ENCODE data around the gene ZNF536.
"Not testable (repeated sequence)": the region's sequence is repeated elsewhere in the genome, so short reads cannot be mapped to it uniquely, and the experiment has no call there.

Gene ZNF536

DNA sequence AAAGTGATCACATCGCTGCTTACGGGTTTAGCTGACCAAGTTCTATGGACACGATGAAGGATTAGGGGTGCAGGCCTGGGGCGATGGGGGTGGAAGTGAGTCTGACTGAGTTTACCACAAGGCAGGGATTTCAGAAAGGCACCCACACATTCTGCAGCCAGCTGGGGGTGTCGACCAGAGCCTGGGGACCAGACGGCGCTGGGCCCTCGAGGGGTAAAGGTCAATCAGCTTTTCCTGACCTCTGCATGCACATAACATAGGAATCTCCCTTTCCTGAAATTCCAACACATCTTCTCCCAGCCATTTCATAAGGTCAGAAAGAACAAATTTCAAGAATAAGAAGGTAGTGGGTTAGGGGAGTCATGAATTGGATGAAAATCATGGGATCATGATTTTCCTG is 92.0 kb downstream of the ZNF536 start:
- no peak overlapping the region for H3K4me3 Mint-ChIP-seq

DNA sequence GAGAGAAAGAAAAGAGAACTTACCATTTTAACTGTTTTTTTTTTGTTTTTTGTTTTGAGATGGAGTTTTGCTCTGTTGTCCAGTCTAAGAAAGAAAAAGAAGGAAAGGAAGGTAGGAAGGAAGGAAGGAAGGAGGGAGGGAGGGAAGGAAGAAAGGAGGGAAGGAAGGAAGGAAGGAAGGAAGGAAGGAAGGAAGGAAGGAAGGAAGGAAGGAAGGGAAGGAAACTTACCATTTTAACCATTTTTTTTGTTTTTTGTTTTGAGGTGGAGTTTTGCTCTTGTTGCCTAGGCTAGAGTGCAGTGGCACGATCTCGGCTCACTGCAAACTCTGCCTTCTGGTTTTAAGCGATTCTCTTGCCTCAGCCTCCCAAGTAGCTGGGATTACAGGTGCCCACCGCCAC is 94.4 kb downstream of the ZNF536 start:
- H3K36me3 Mint-ChIP-seq, H3K9me3 Mint-ChIP-seq, H3K4me3 Mint-ChIP-seq, H3K27ac Mint-ChIP-seq, CTCF ChIA-PET, DNase-seq, H3K4me1 Mint-ChIP-seq, H3K27me3 Mint-ChIP-seq: not testable (repeated sequence)

More for the DNA sequence above, 92.0 kb downstream of the ZNF536 start:
- no peaks in the 10 kb centered on the region for H3K4me1 Mint-ChIP-seq
- DNase-seq, result no peak
- no peaks in the 10 kb centered on the region for H3K27me3 Mint-ChIP-seq
- no peaks in the 10 kb centered on the region for H3K36me3 Mint-ChIP-seq
- CTCF ChIA-PET, result no interaction called here
- no peak overlapping the region for H3K27ac Mint-ChIP-seq
- H3K9me3 Mint-ChIP-seq, result peaks cover 16% of the 10 kb centered on the region

DNA sequence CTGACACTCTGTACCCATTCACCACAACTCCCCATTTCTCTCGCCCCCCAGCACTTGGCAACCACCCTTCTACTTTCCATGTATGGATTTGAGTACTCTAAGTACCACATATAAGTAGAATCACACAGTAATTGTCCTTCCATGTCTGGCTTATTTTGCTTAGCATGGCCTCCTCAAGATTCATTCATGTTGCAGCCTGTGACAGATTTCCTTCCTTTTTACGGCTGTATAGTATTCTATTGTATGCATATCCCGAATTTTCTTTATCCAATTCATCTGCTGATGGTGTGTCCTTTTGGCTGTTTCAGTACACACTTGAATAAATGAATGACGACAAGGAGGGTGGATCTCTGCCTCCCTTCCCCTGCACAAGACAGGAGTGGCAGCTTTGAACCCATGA is 95.1 kb downstream of the ZNF536 start:
- no peak for DNase-seq
- H3K9me3 Mint-ChIP-seq, result peaks cover 9% of the 10 kb centered on the region
- H3K4me1 Mint-ChIP-seq, result no peaks in the 10 kb centered on the region
- CTCF ChIA-PET, result no interaction called here
- no peak overlapping the region for H3K27ac Mint-ChIP-seq
- H3K27me3 Mint-ChIP-seq, result no peaks in the 10 kb centered on the region
- H3K36me3 Mint-ChIP-seq, result no peaks in the 10 kb centered on the region
- H3K4me3 Mint-ChIP-seq, result no peak overlapping the region

DNA sequence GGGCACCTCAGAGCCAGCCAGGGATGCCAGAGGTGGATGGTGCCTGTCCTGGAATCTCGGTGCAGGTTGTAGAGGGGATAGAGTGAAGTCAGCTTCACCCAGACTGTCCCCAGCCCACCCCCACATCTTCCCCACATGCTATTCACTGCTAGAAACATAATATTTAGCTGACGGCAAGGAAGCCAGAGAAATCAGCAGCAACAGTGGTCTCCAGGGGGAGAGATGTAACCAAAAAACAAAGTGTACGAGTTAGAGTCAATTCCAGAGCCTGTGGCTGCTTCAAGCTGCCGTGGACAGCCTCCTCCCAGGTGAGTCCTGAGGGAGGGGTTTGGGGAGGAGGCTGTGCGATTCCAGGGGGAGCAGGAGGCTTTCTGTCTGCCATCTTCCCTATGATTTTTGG is 97.6 kb downstream of the ZNF536 start:
- CTCF ChIA-PET, result no interaction called here
- H3K9me3 Mint-ChIP-seq, result peaks cover 9% of the 10 kb centered on the region
- H3K4me3 Mint-ChIP-seq, result no peak overlapping the region
- no peaks in the 10 kb centered on the region for H3K4me1 Mint-ChIP-seq
- no peaks in the 10 kb centered on the region for H3K36me3 Mint-ChIP-seq
- H3K27ac Mint-ChIP-seq, result no peak overlapping the region
- DNase-seq, result no peak
- H3K27me3 Mint-ChIP-seq, result no peaks in the 10 kb centered on the region

DNA sequence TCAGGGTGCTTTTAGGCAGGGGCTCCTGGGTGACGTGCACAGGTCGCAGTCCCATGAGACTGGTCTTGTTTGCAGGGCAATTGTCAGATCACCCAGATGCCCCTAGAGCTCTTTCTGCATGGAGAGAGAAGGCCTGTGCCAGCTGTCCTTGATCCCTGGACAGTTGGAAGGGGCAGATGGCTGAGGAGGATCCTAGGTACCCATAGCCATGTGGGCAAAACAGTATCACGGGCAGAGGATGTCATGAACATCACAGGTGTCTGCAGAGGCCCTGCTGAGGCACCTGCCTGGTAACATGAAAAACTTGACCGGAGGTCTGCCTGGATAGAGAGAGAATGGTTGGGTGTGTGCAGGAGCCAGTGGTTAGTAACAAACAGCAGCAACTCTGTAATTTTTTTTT is 99.3 kb downstream of the ZNF536 start:
- CTCF ChIA-PET, result no interaction called here
- no peak overlapping the region for H3K27ac Mint-ChIP-seq
- DNase-seq, result no peak
- H3K4me3 Mint-ChIP-seq, result no peak overlapping the region
- H3K9me3 Mint-ChIP-seq, result peaks cover 10% of the 10 kb centered on the region
- H3K4me1 Mint-ChIP-seq, result no peaks in the 10 kb centered on the region
- H3K27me3 Mint-ChIP-seq, result no peaks in the 10 kb centered on the region
- no peaks in the 10 kb centered on the region for H3K36me3 Mint-ChIP-seq

DNA sequence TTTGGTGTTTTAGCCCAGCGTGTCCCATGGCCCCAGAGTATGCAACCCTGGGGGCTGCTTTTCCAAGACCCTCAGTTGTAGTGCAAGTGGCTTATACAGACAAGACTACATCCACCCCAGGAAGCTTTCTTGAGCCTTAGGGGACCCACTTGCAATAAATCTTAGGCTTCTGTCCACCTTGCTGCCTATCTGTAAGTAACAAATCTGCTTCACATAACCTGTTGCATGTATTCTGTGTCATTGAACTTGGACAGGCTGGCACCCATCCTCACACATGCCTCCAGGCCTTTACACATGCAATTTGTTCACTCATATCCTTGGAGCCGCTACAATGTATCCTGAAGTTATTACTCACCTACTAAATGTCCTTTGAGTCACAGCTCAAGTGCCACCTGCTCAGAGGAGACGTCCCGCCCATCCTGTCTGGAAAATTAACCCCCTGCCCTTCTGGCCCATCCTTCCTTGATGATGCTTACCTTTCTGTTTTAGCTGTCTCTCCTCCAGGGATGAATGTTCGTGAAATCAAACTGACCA is 101.2 kb downstream of the ZNF536 start:
- Mint-ChIP-seq H3K4me1 (no peaks in the 10 kb centered on the region), H3K36me3 (no peaks in the 10 kb centered on the region), H3K9me3 (peaks cover 3% of the 10 kb centered on the region), H3K27ac (no peak overlapping the region), H3K4me3 (no peak overlapping the region), H3K27me3 (no peaks in the 10 kb centered on the region)
- CTCF ChIA-PET, result no interaction called here
- DNase-seq, result no peak

DNA sequence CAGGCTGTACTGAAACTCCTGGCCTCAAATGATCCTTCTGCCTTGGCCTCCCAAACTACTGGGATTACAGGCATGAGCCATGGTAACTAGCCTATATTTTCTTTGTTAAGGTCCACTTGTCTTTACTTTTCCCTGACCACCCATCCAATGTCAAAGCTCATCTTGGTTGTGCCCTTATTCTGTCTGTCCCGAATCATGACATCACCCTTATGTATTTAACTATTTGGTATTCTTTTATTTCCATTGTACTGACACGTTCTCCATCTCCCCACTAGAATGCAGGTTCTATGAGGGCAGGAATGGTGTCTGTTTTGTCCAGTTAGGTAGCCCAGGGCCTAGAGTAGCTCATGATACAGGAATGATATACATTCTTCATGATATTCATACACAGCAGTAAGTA is 104.8 kb downstream of the ZNF536 start:
- H3K27me3 Mint-ChIP-seq, result no peaks in the 10 kb centered on the region
- H3K36me3 Mint-ChIP-seq, result no peaks in the 10 kb centered on the region
- H3K4me3 Mint-ChIP-seq, result no peak overlapping the region
- no peaks in the 10 kb centered on the region for H3K4me1 Mint-ChIP-seq
- DNase-seq, result no peak
- peaks cover 12% of the 10 kb centered on the region for H3K9me3 Mint-ChIP-seq
- CTCF ChIA-PET, result no interaction called here
- H3K27ac Mint-ChIP-seq, result no peak overlapping the region

DNA sequence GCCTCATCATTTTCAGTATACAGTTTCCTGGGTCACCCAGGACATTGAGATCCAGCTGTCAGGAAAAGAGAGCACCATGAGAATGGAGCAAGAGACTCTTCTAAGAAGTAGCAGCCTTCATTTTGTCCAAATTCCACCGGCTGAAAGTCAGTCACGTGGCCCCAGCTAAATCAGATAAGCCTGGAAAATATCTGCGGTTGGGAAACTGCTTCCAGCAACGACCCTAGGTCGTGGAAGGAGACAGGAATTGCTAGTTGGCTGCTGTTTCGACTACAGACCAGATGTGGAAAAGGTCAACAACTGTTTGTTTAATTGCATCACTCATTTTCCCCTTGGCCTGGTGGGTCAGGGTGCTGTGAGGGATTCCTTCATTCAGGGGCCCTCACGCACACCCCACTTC is 107.0 kb downstream of the ZNF536 start:
- Mint-ChIP-seq H3K4me1 (no peaks in the 10 kb centered on the region), H3K36me3 (no peaks in the 10 kb centered on the region), H3K4me3 (no peak overlapping the region), H3K27ac (no peak overlapping the region), H3K9me3 (peaks cover 22% of the 10 kb centered on the region), H3K27me3 (no peaks in the 10 kb centered on the region)
- no peak for DNase-seq
- CTCF ChIA-PET, result no interaction called here

DNA sequence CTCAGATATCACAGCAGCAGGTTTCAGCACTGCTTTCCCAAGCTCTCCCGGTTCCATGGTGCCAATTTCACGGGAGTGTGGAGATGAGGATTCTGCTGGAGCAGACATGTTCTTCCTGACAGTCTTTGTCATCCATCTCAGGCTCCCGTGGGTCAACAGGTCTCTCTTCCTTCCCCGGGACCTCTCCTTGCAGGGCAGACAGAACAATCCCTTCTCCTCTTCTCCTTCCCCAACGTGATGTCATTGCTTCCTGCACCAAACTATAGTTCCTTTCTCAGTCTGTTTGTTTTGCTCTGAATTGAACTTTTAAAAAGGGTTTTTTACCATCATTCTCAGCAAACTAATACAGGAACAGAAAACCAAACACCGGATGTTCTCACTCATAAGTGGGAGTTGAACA is 107.9 kb downstream of the ZNF536 start:
- H3K9me3 Mint-ChIP-seq, result peaks cover 22% of the 10 kb centered on the region
- H3K4me3 Mint-ChIP-seq, result no peak overlapping the region
- H3K27ac Mint-ChIP-seq, result no peak overlapping the region
- no peaks in the 10 kb centered on the region for H3K36me3 Mint-ChIP-seq
- no peaks in the 10 kb centered on the region for H3K4me1 Mint-ChIP-seq
- DNase-seq, result no peak
- H3K27me3 Mint-ChIP-seq, result no peaks in the 10 kb centered on the region
- CTCF ChIA-PET, result no interaction called here

DNA sequence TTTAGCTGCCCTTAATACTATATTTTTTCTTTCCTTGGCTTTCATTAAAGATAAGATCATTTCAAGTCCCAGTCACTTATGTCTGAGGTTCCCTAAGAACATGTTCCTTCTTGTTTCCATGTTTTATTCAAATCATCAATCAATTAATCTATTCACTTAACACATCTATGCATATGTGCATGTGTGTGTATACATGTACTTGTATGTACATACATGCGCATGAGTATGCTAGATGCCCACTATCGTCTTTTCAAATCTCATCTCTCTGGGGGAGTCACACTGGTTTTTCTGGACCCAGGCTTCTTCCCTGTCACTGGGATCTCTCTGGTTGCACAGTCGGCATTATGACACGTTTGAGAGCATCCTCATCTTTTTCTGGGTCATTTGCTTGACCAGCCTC is 108.9 kb downstream of the ZNF536 start:
- Mint-ChIP-seq H3K27ac (no peak overlapping the region), H3K36me3 (no peaks in the 10 kb centered on the region), H3K4me3 (no peak overlapping the region), H3K9me3 (peaks cover 23% of the 10 kb centered on the region), H3K4me1 (no peaks in the 10 kb centered on the region), H3K27me3 (no peaks in the 10 kb centered on the region)
- CTCF ChIA-PET, result no interaction called here
- no peak for DNase-seq

DNA sequence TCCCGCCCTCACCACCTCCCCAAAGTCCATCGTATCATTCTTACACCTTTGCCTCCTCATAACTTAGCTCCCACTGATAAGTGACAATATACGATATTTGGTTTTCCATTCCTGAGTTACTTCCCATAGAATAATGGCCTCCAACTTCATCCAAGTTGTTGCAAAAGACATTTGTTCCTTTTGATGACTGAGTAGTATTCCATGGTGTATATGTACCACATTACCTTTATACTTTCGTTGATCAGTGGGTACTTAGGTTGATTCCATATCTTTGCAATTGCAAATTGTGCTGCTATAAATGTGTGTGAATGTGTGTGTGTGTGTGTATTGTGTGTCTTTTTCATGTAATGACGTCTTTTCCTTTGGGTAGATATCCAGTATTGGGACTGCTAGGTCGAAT is 109.6 kb downstream of the ZNF536 start:
- DNase-seq, result no peak
- no peaks in the 10 kb centered on the region for H3K36me3 Mint-ChIP-seq
- no peak overlapping the region for H3K27ac Mint-ChIP-seq
- H3K27me3 Mint-ChIP-seq, result no peaks in the 10 kb centered on the region
- peaks cover 21% of the 10 kb centered on the region for H3K9me3 Mint-ChIP-seq
- CTCF ChIA-PET, result no interaction called here
- H3K4me1 Mint-ChIP-seq, result no peaks in the 10 kb centered on the region
- H3K4me3 Mint-ChIP-seq, result no peak overlapping the region

DNA sequence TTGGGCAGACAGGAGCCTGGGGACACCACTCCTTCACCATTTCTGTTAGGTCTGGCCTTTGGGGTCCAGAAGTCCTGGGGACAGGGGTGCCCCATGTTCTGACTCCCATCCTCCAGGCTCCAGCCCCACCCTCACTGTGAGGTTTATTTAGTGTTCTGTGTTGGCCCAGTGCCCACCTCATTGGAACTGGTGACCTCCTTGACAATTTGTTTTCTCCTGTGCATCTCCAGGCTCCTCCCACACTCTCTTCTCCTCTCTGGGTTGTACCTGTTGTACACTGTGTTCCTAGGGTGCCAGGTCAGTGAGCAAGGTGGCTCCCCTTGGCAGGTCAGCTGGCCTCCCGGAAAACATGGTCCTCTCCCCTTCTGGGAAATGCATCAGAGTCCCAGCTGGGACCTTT is 110.8 kb downstream of the ZNF536 start:
- no peaks in the 10 kb centered on the region for H3K36me3 Mint-ChIP-seq
- no peak for DNase-seq
- H3K27me3 Mint-ChIP-seq, result no peaks in the 10 kb centered on the region
- H3K4me1 Mint-ChIP-seq, result no peaks in the 10 kb centered on the region
- CTCF ChIA-PET, result no interaction called here
- peaks cover 21% of the 10 kb centered on the region for H3K9me3 Mint-ChIP-seq
- H3K27ac Mint-ChIP-seq, result no peak overlapping the region
- H3K4me3 Mint-ChIP-seq, result no peak overlapping the region

DNA sequence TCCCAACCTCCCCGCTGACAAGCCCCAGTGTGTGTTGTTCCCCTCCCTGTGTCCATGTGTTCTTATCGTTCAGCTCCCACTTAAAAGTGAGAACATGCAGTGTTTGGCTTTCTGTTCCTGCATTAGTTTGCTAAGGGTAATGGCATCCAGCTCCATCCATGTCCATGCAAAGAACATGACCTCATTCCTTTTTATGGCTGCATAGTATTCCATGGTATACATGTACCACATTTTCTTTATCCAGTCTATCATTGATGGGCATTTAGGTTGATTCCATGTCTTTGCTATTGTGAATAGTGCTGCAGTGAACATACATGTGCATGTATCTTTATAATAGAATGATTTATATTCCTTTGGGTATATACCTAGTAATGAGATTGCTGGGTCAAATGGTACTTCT is 114.1 kb downstream of the ZNF536 start:
- H3K27ac Mint-ChIP-seq, H3K27me3 Mint-ChIP-seq, H3K4me3 Mint-ChIP-seq, DNase-seq, H3K4me1 Mint-ChIP-seq, H3K36me3 Mint-ChIP-seq, CTCF ChIA-PET: not testable (repeated sequence)
- H3K9me3 Mint-ChIP-seq, result peaks cover 14% of the 10 kb centered on the region

DNA sequence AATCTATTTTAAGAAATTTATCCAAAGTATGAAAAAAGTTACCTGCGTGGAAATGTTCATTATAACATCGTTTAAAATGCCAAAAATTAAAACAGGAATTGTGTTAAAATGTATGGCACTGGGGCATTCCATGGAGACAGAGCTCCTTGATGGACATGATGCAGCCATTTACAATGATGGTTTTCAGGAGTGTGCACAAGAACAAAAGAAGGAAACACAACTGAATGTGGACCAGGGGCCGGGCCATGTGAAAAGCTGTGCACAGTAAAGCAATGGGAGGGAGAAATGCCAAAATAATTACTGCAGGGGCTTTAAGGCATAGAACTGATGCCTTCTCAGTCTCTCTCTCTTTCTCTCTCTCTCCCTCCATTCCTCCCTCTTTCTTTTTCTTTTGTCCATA is 115.0 kb downstream of the ZNF536 start:
- H3K4me1 Mint-ChIP-seq, result no peaks in the 10 kb centered on the region
- CTCF ChIA-PET, result no interaction called here
- H3K27me3 Mint-ChIP-seq, result no peaks in the 10 kb centered on the region
- H3K27ac Mint-ChIP-seq, result no peak overlapping the region
- DNase-seq, result no peak
- peaks cover 10% of the 10 kb centered on the region for H3K9me3 Mint-ChIP-seq
- H3K4me3 Mint-ChIP-seq, result no peak overlapping the region
- no peaks in the 10 kb centered on the region for H3K36me3 Mint-ChIP-seq

DNA sequence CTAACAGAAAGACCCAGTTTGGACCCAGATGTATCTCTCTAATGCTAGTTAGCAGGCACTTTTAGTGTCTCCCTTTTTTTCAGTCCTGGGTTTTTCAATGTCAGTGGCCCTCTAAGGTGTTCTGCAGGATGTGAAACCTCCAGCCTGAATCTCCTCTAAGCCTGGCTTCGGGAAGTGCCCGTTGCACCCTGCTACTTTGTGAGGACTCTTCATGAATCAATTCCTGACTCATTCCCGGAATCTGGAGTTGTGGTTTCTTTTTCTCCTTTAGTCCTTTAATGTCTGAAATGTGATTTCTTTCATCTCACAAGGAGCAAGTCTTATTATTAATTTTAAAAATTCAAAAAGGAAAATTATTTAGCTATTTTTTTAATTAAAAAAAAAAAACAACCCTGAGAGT is 116.0 kb downstream of the ZNF536 start:
- Mint-ChIP-seq H3K27me3 (no peaks in the 10 kb centered on the region), H3K4me1 (no peaks in the 10 kb centered on the region), H3K4me3 (no peak overlapping the region), H3K9me3 (peaks cover 8% of the 10 kb centered on the region), H3K27ac (no peak overlapping the region), H3K36me3 (no peaks in the 10 kb centered on the region)
- CTCF ChIA-PET, result no interaction called here
- no peak for DNase-seq

DNA sequence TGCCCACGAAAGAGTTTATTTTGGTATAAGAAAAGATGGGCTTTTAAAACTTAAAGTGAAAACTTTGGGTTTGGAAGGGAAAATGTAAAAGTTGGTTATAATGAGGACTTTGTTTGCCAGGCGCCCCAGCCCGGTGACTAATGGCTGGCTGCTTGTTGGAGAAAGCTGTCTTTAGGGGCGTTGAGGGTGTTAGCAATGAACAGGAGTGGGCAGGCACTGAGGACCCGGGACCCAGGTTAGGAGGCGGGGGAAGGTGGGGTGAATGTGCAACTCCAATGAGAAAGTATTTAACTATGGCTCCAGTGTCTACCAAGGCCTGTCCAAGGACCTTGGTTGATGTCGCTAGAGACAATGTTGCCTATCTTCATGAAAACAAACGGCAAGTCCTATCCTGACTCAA is 118.6 kb downstream of the ZNF536 start:
- no peak for DNase-seq
- Mint-ChIP-seq H3K4me1 (no peaks in the 10 kb centered on the region), H3K9me3 (peaks cover 2% of the 10 kb centered on the region), H3K4me3 (no peak overlapping the region), H3K36me3 (no peaks in the 10 kb centered on the region), H3K27ac (no peak overlapping the region), H3K27me3 (no peaks in the 10 kb centered on the region)
- CTCF ChIA-PET, result no interaction called here

All from activated naive CD4-positive, alpha-beta T cell treated with anti-CD3 and anti-CD28 coated beads, Interleukin-2, amount 10 ng/mL, durations not matched to agents 7 days and 5 days (primary cell).